Naive thymus-derived CD8-positive, alpha-beta T cell (primary cell): Measurements from ENCODE around the gene CLIP2. TPM values are rescaled to one million over a fixed set of nuclear protein-coding genes. Genes with fewer than 3 reads are reported as not detected.
"Not testable (repeated sequence)": the region's sequence is repeated elsewhere in the genome, so short reads cannot be mapped to it uniquely, and the experiment has no call there.

Source experiments
- ATAC-seq, 2 donors: fragments of 150-1000 bp; cut with Tn5 transposase in 1 of 2; sonication (Bioruptor Pico), chemical (Tn5 transposase) in 1 of 2; 1 replicate in 1 of 2; 2 replicates in 1 of 2; pipeline ENCODE4 v1.10.0; 2021; ENCODE audit warnings: mild to moderate bottlenecking in 2 of 2, moderate library complexity in 2 of 2
- POLR2A ChIA-PET: fragments of 350-600 bp; sonication (Branson Sonifier 250); formaldehyde crosslinking; loops from one replicate; lab custom pipeline; 2021; ENCODE audit warnings: antibody characterized with exemption; lab: Charles Lee
- DNase-seq, 10 donors: peaks; one replicate each; pipeline versions ENCODE4 v3.0.0 to v3.0.0-alpha.2; 2020 to 2022
- H3K27ac Mint-ChIP-seq, 10 donors: one replicate each; pipeline ENCODE4 v1.8.0; 2020 to 2022; ENCODE audit warnings: mild to moderate bottlenecking in 10 of 10, mixed read lengths in 10 of 10, moderate library complexity in 4 of 10, inconsistent platforms in 1 of 10
- H3K27me3 Mint-ChIP-seq, 5 donors: one replicate each; pipeline ENCODE4 v1.8.0; 2021 to 2022; ENCODE audit warnings: mixed read lengths in 5 of 5
- H3K36me3 Mint-ChIP-seq, 3 donors: one replicate each; pipeline ENCODE4 v1.8.0; 2020 to 2022; ENCODE audit warnings: mixed read lengths in 3 of 3, mild to moderate bottlenecking in 2 of 3, inconsistent platforms in 1 of 3
- H3K4me1 Mint-ChIP-seq, 4 donors: one replicate each; pipeline ENCODE4 v1.8.0; 2021 to 2022; ENCODE audit warnings: mixed read lengths in 4 of 4
- H3K4me3 Mint-ChIP-seq, 10 donors: one replicate each; pipeline ENCODE4 v1.8.0; 2020 to 2022; ENCODE audit warnings: mild to moderate bottlenecking in 10 of 10, mixed read lengths in 10 of 10, moderate library complexity in 6 of 10, inconsistent platforms in 1 of 10
- H3K9me3 Mint-ChIP-seq, 9 donors: one replicate each; pipeline ENCODE4 v1.8.0; 2020 to 2022; ENCODE audit warnings: mixed read lengths in 9 of 9, mild to moderate bottlenecking in 3 of 9, inconsistent platforms in 1 of 9, moderate library complexity in 1 of 9
- polyA plus RNA-seq, 3 donors: library from polyadenylated mRNA; unstranded; fragments of 300-500 nt; fragmentation: Illumina TruSeq; gene quantifications; one replicate each; pipeline ENCODE4 v1.2.3, GENCODE V29; 2021
- total RNA-seq, 8 experiments: library from RNA in 2 of 8; stranded (reverse) in 2 of 8; gene quantifications; one replicate each; pipeline ENCODE4 v1.2.3 and lab custom pipeline; 2021 to 2026

CLIP2 gene
- total and polyA plus RNA-seq, 5 experiments from 2014 or later: 0.20 to 5.2 (median 0.32) TPM

- DNase-seq (no peak), ATAC-seq (no peak)
- Mint-ChIP-seq H3K27me3 (no peaks in the 10 kb centered on the region), H3K9me3 (no peaks in the 10 kb centered on the region), H3K4me1 (peaks cover 0 to 3% (median 0%) of the 10 kb centered on the region in 4 donors), H3K36me3 (peaks cover 0 to 2% (median 2%) of the 10 kb centered on the region in 3 donors), H3K4me3 (no peak overlapping the region), H3K27ac (no peak overlapping the region)
- POLR2A ChIA-PET: no interaction called here
These were observed 107.8 kb downstream of the CLIP2 start for GRCh38 chr7:74396993-74397392.

GRCh38 chr7:74398426-74398825 lies 109.2 kb downstream of the CLIP2 start:
- Mint-ChIP-seq H3K4me3 (no peak overlapping the region), H3K36me3 (peaks cover 0 to 2% (median 2%) of the 10 kb centered on the region in 3 donors), H3K4me1 (peaks cover 0 to 3% (median 0%) of the 10 kb centered on the region in 4 donors), H3K9me3 (no peaks in the 10 kb centered on the region), H3K27ac (no peak overlapping the region), H3K27me3 (no peaks in the 10 kb centered on the region)
- POLR2A ChIA-PET: interaction anchor here (0.6 kb wide), 1 partner anchor 198 kb away, joined by 3 read pairs; no protein-coding TSS in a partner anchor
- ATAC-seq (no peak), DNase-seq (no peak)

DNA sequence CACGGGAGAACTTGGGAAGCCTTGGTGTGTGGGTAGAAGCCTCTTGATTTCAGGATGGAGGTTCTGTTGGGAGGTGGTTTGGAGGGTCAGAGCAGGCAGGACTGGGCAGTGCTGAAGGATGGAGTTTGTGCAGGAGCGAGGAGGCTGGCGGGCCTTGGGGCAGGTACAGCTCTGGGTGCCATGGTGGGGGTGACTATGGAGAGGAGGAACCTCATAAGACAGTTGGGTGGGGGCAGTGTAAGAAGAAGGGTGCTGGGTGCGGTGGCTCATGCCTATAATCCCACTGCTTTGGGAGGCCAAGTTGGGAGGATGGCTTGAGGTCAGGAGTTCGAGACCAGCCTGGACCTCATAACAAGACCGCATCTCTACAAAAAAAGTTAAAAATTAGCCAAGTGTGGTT lies 109.8 kb downstream of the CLIP2 start:
- ATAC-seq: no peak
- no peaks in the 10 kb centered on the region for H3K9me3 Mint-ChIP-seq
- no peak overlapping the region for H3K27ac Mint-ChIP-seq
- no peak for DNase-seq
- no peaks in the 10 kb centered on the region for H3K27me3 Mint-ChIP-seq
- H3K36me3 Mint-ChIP-seq: peaks cover 0 to 2% (median 2%) of the 10 kb centered on the region in 3 donors
- no peak overlapping the region for H3K4me3 Mint-ChIP-seq
- POLR2A ChIA-PET: no interaction called here
- peaks cover 0 to 3% (median 0%) of the 10 kb centered on the region in 4 donors for H3K4me1 Mint-ChIP-seq

GRCh38 chr7:74400420-74401136 lies 111.4 kb downstream of the CLIP2 start:
- Mint-ChIP-seq H3K36me3 (peaks cover 0 to 2% (median 2%) of the 10 kb centered on the region in 3 donors), H3K4me3 (no peak overlapping the region), H3K27me3 (no peaks in the 10 kb centered on the region), H3K27ac (no peak overlapping the region), H3K4me1 (no peaks in the 10 kb centered on the region), H3K9me3 (no peaks in the 10 kb centered on the region)
- POLR2A ChIA-PET: no interaction called here
- no peak for ATAC-seq
- no peak for DNase-seq

- Mint-ChIP-seq H3K27me3 (no peaks in the 10 kb centered on the region), H3K4me3 (no peak overlapping the region), H3K27ac (no peak overlapping the region), H3K4me1 (no peaks in the 10 kb centered on the region), H3K9me3 (no peaks in the 10 kb centered on the region), H3K36me3 (peaks cover 0 to 2% (median 0%) of the 10 kb centered on the region in 3 donors)
- ATAC-seq (peak; percentile 63 to 75), DNase-seq (peak; percentile 47 to 82 (median 64))
- POLR2A ChIA-PET: interaction anchor here (0.6 kb wide), 1 partner anchor 12 kb away, joined by 3 read pairs; no protein-coding TSS in a partner anchor
These were observed 112.1 kb downstream of the CLIP2 start for GRCh38 chr7:74401137-74401859.

DNA sequence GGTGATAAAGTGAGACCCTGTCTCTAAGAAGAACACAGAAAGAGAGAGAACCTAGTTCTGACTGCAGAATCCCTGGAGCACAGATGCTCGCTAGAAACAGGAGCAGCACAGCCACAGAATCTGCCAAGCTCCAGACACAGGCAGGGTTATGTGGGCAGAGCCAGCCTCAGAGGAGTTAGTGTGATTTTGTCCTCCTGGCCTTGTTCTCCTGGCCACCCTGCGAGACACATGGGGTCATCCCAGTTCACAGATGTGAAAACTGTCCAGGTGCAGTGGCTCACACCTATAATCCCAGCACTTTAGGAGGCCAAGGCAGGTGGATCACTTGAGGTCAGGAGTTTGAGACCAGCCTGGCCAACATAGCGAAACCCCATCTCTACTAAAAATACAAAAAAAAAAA lies 113.5 kb downstream of the CLIP2 start:
- POLR2A ChIA-PET, H3K4me1 Mint-ChIP-seq, H3K4me3 Mint-ChIP-seq, H3K9me3 Mint-ChIP-seq, H3K36me3 Mint-ChIP-seq, ATAC-seq, H3K27ac Mint-ChIP-seq, DNase-seq, H3K27me3 Mint-ChIP-seq: not testable (repeated sequence)

DNA sequence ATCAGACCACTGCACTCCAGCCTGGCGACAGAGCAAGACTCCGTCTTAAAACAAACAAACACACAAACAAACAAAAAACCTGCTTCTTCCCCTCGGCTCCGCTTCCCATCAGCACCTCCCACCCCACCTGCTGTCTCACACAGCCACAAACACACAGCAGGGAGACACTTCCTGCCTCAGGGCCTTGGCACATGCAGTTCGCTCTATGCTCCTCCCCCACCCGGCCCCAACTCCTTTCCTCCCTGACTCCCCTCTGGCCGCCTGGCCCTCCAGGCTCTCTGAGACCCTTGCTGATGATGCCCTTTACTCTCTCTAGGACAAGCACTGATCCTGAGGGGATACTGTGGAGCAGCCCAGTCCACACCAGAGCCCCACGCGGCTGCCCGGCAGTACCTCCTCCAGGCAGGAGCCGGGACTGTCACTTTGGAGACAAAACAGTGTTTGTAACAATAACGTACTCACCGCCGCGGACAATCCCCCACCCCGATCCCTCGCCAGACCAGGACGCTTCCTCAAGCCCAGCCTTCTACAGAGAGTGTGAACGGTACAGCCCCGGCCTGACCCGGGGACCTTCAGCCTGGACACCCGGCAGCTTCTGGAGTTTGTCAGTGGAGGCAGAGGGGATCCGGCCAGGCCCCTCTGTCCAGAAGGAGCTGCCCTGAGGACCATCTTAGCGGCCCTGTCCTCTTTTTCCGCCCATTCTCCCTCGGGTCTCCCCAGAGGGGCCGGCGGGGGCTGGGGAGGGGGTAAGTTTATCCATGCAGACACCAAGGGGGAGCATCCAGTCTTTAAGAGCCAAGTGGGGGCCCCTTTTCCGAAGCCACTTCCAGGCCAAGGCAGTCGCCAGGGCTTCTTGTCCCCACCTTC lies 114.5 kb downstream of the CLIP2 start:
- DNase-seq: no peak
- no peaks in the 10 kb centered on the region for H3K4me1 Mint-ChIP-seq
- no peak overlapping the region for H3K27ac Mint-ChIP-seq
- peaks cover 0 to 2% (median 0%) of the 10 kb centered on the region in 3 donors for H3K36me3 Mint-ChIP-seq
- H3K4me3 Mint-ChIP-seq: no peak overlapping the region
- H3K9me3 Mint-ChIP-seq: no peaks in the 10 kb centered on the region
- no peak for ATAC-seq
- H3K27me3 Mint-ChIP-seq: peaks cover 0 to 2% (median 0%) of the 10 kb centered on the region in 5 donors
- POLR2A ChIA-PET: no interaction called here

DNA sequence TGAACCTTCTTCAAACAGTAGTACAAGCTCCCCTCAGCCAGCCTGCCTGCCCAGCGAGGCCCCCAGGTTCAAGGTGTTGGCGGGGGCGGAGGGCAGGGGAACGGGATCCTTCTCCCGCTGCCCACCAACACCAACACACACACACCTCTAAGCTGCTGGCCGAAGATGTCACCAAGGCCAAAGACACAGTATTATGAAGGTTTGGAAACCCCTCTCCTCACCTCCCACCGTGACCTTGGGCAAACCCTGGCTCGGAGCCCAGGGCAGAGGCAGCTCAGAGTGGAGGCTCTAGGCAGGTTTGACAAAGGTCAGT lies 115.1 kb downstream of the CLIP2 start:
- POLR2A ChIA-PET: no interaction called here
- H3K4me1 Mint-ChIP-seq: no peaks in the 10 kb centered on the region
- no peaks in the 10 kb centered on the region for H3K9me3 Mint-ChIP-seq
- ATAC-seq (no peak), DNase-seq (no peak)
- peaks cover 0 to 2% (median 0%) of the 10 kb centered on the region in 5 donors for H3K27me3 Mint-ChIP-seq
- H3K36me3 Mint-ChIP-seq: peaks cover 0 to 2% (median 0%) of the 10 kb centered on the region in 3 donors
- H3K4me3 Mint-ChIP-seq: no peak overlapping the region
- no peak overlapping the region for H3K27ac Mint-ChIP-seq

DNA sequence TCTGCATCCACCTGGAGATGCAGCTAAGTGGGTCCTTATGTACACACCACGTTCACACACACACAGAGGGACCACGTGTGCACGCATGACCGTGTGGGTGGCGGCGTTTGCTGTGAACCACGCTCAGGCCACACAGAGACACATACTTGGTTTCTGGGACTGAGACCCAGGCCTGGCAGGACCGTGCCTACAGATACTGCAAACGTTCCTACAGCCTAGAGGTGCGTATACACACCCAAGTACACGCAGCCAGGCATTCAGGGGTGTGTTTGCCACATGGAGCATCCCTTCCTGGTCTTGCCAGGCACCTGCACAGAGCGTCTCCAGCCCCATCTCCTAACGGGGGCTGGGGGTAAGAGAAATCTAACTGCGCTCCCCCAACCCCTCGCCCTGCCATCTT lies 115.5 kb downstream of the CLIP2 start:
- no peak overlapping the region for H3K4me3 Mint-ChIP-seq
- H3K36me3 Mint-ChIP-seq: peaks cover 0 to 2% (median 0%) of the 10 kb centered on the region in 3 donors
- no peak overlapping the region for H3K27ac Mint-ChIP-seq
- ATAC-seq (no peak), DNase-seq (no peak)
- peaks cover 0 to 2% (median 0%) of the 10 kb centered on the region in 5 donors for H3K27me3 Mint-ChIP-seq
- POLR2A ChIA-PET: no interaction called here
- no peaks in the 10 kb centered on the region for H3K9me3 Mint-ChIP-seq
- no peaks in the 10 kb centered on the region for H3K4me1 Mint-ChIP-seq

GRCh38 chr7:74405191-74405898 lies 116.1 kb downstream of the CLIP2 start:
- H3K27me3 Mint-ChIP-seq: peaks cover 0 to 2% (median 0%) of the 10 kb centered on the region in 5 donors
- peaks cover 0 to 2% (median 0%) of the 10 kb centered on the region in 3 donors for H3K36me3 Mint-ChIP-seq
- POLR2A ChIA-PET: no interaction called here
- no peak overlapping the region for H3K4me3 Mint-ChIP-seq
- DNase-seq (no peak), ATAC-seq (no peak)
- H3K27ac Mint-ChIP-seq: no peak overlapping the region
- H3K4me1 Mint-ChIP-seq: no peaks in the 10 kb centered on the region
- H3K9me3 Mint-ChIP-seq: no peaks in the 10 kb centered on the region

DNA sequence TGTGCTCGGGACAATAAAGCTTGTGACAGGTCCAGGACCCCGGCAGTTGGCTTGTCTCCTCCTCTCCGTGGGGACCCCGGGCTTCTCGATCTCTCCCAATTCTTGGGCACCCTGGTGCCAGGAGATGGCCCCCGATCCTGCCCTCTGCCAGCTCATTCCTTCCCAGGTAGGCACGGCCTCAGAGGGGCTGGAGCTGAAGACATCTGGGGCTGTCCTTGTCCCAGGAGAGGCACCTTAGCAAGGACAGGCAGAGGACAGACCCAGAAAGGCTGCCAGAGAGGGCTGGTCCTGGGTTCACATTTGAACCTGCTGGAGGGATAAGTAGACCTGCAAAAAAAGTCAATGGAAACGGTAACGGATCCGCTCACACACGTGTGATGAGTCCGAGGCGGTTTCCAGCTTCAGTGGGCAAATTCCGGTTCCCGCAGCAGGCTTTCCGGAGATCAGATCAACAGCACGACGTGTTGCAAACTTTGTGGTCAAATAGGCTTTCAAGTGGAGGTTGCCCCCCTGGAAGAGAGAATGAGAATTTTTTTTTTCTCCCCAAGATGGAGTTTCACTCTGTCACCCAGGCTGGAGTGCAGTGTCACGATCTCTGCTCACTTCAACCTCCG lies 116.8 kb downstream of the CLIP2 start:
- H3K9me3 Mint-ChIP-seq: no peaks in the 10 kb centered on the region

GRCh38 chr7:74407958-74408357 lies 118.8 kb downstream of the CLIP2 start:
- Mint-ChIP-seq H3K36me3 (no peaks in the 10 kb centered on the region), H3K9me3 (no peaks in the 10 kb centered on the region), H3K4me3 (no peak overlapping the region), H3K27me3 (peaks cover 0 to 2% (median 0%) of the 10 kb centered on the region in 5 donors), H3K27ac (no peak overlapping the region), H3K4me1 (no peaks in the 10 kb centered on the region)
- POLR2A ChIA-PET: interaction anchor here (0.6 kb wide), 1 partner anchor 206 kb away, joined by 3 read pairs; no protein-coding TSS in a partner anchor
- ATAC-seq: no peak
- DNase-seq: no peak

More for the DNA sequence above, 116.8 kb downstream of the CLIP2 start:
- Mint-ChIP-seq H3K4me3 (no peak overlapping the region), H3K27ac (no peak overlapping the region), H3K4me1 (no peaks in the 10 kb centered on the region), H3K27me3 (peaks cover 0 to 2% (median 0%) of the 10 kb centered on the region in 5 donors), H3K36me3 (peaks cover 0 to 2% (median 0%) of the 10 kb centered on the region in 3 donors)
- no peak for ATAC-seq
- DNase-seq: no peak
- POLR2A ChIA-PET: no interaction called here
